ENCODE results near the gene KYAT1. TPM values are rescaled to one million over a fixed set of nuclear protein-coding genes. Genes with fewer than 3 reads are reported as not detected.

The KYAT1 gene
- total RNA-seq, 3 donors from 2014 or later, result 1.9 to 6.4 (median 2.9) TPM

DNA sequence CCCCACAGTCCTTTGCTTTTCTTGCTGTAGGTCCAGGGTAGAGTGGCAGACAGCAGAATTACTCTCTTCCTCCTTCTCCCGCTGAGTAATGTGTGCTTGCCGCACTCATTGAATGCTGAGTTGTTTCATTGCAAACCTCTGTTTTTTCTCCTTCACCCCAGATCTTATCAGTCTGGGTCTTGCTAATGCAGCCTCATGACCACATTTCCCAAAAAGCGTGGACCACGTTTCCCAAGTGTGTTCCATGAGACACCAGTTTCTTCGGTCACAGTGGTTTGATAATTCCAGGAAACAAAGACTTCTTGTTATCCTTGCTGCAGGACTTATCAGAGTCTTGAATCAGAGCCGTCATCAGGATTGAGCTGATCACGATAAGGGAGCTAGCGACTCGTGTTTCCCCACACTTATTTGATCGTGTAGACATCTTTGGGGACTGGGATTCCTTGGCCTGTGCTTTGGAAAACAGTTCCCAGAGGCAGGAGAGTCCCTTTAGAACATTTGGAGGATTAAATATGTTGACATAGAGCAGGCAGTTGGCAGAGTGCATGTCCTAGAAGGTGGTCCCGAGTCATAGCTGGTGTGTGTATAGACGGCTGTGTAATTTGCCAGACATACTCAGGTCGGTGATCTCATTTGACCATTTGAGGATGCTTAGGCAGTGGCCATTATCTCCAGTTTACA, 4.6 kb upstream of the KYAT1 start:
- TF ChIP-seq, protein P1, sequence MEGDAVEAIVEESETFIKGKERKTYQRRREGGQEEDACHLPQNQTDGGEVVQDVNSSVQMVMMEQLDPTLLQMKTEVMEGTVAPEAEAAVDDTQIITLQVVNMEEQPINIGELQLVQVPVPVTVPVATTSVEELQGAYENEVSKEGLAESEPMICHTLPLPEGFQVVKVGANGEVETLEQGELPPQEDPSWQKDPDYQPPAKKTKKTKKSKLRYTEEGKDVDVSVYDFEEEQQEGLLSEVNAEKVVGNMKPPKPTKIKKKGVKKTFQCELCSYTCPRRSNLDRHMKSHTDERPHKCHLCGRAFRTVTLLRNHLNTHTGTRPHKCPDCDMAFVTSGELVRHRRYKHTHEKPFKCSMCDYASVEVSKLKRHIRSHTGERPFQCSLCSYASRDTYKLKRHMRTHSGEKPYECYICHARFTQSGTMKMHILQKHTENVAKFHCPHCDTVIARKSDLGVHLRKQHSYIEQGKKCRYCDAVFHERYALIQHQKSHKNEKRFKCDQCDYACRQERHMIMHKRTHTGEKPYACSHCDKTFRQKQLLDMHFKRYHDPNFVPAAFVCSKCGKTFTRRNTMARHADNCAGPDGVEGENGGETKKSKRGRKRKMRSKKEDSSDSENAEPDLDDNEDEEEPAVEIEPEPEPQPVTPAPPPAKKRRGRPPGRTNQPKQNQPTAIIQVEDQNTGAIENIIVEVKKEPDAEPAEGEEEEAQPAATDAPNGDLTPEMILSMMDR (IDR thresholded peaks at IDR 0.05), result no peak
- no peak for DNase-seq
- H3K9me3 ChIP-seq, result no peaks in the 10 kb centered on the region
- H3K4me3 ChIP-seq, result no peak overlapping the region
- H3K36me3 ChIP-seq (ENCODE audit: low read depth), result no peaks in the 10 kb centered on the region
- H3K4me1 ChIP-seq (ENCODE audit: low read depth), result peaks cover 19% of the 10 kb centered on the region
- intact Hi-C loops (cut with DNase I, micrococcal nuclease), result no loop called here
- ATAC-seq, result no peak

DNA sequence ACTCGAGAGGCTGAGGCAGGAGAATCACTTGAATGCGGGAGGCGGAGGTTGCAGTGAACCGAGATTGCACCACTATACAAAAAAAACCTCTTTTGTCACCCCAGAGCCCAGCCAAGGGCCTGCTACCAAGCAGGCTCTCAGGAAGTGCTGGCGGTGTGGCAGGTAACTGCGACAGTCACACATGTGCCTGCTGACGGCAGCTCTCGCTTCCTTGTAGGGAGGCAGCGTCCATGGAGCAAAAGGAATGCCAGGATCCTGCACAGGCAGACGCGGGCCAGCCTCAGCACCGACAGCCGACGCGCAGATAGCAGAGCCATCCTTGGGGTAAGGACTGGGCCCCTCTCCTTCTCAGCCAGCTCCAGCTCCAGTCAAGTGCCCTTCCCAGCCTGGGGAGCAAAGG, 4.0 kb upstream of the KYAT1 start:
- H3K9me3 ChIP-seq, result no peaks in the 10 kb centered on the region
- DNase-seq, result no peak
- intact Hi-C loops (cut with DNase I, micrococcal nuclease), result no loop called here
- ATAC-seq, result no peak
- TF ChIP-seq, protein P1 (IDR thresholded peaks at IDR 0.05), result no peak
- H3K4me1 ChIP-seq (ENCODE audit: low read depth), result peaks cover 15% of the 10 kb centered on the region
- no peak overlapping the region for H3K4me3 ChIP-seq
- no peaks in the 10 kb centered on the region for H3K36me3 ChIP-seq (ENCODE audit: low read depth)

DNA sequence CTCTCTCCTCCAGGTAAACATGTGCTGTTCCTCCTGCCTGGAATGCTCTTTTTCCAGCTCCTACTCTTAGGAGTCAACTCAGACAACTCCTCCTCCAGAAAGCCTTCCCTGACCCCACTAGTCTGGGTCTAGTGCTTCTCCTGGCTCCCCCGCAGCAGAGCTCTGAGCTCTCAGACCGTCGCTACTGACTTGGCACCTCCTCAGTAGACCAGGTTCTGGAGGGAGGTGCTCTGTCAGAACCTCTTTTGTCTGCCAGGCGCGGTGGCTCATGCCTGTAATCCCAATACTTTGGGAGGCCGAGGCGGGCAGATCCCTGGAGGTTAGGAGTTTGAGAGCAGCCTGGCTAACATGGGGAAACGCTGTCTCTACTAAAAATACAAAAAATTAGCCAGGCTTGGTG, 3.6 kb upstream of the KYAT1 start:
- Histone ChIP-seq H3K4me1 (ENCODE audit: low read depth) (peaks cover 15% of the 10 kb centered on the region), H3K9me3 (no peaks in the 10 kb centered on the region), H3K36me3 (ENCODE audit: low read depth) (no peaks in the 10 kb centered on the region), H3K4me3 (no peak overlapping the region)
- intact Hi-C loops (cut with DNase I, micrococcal nuclease), result no loop called here
- ATAC-seq, result no peak
- DNase-seq, result no peak
- TF ChIP-seq, protein P1 (IDR thresholded peaks at IDR 0.05), result no peak

- Histone ChIP-seq H3K4me3 (no peak overlapping the region), H3K4me1 (ENCODE audit: low read depth) (peaks cover 15% of the 10 kb centered on the region), H3K36me3 (ENCODE audit: low read depth) (no peaks in the 10 kb centered on the region), H3K9me3 (no peaks in the 10 kb centered on the region)
- TF ChIP-seq, protein P1 (IDR thresholded peaks at IDR 0.05), result no peak
- DNase-seq, result no peak
- no peak for ATAC-seq
- intact Hi-C loops (cut with DNase I, micrococcal nuclease), result no loop called here
These were observed 2.4 kb upstream of the KYAT1 start for GRCh38 chr9:128884164-128884563.

- TF ChIP-seq, protein P1 (IDR thresholded peaks at IDR 0.05), result no peak
- Histone ChIP-seq H3K4me3 (peak overlapping the region; percentile 98), H3K9me3 (no peaks in the 10 kb centered on the region), H3K36me3 (ENCODE audit: low read depth) (no peaks in the 10 kb centered on the region), H3K4me1 (ENCODE audit: low read depth) (peaks cover 13% of the 10 kb centered on the region)
- ATAC-seq (peak; percentile 6), DNase-seq (peak in 1 of 3 donors; percentile 54)
- intact Hi-C loops (cut with DNase I, micrococcal nuclease), result no loop called here
These were observed 1.2 kb upstream of the KYAT1 start for GRCh38 chr9:128882677-128883603.

Data from mucosa of descending colon (tissue), 3 donors.